Neural cell (in vitro differentiated cells): ENCODE results near the gene RNPEPL1. TPM values are rescaled to one million over a fixed set of nuclear protein-coding genes. Genes with fewer than 3 reads are reported as not detected.

Source experiments
- H2AFZ ChIP-seq: fragments of 200-600, 300-800 bp; sonication (generic), shearing (Covaris generic); 2 replicates; pipeline ENCODE4 v1.6.0; 2014; ENCODE audit warnings: low read depth, mild to moderate bottlenecking, antibody characterized with exemption, low read length, moderate library complexity
- H3F3A ChIP-seq: fragments of 200-600 bp; shearing (Covaris generic); 2 replicates; pipeline ENCODE4 v1.6.1; 2016; ENCODE audit warnings: mild to moderate bottlenecking, moderate library complexity, mixed read lengths, antibody characterized with exemption, low read length; ENCODE audit not compliant: insufficient read depth, poor library complexity, severe bottlenecking
- H3K27ac ChIP-seq: fragments of 200-600, 300-800 bp; sonication (generic), shearing (Covaris generic); 2 replicates; pipeline ENCODE4 v1.5.1; 2014; ENCODE audit warnings: mild to moderate bottlenecking, low read length, moderate library complexity
- H3K27me3 ChIP-seq: fragments of 300-800, 200-600 bp; sonication (generic), shearing (Covaris generic); 2 replicates; pipeline ENCODE4 v1.6.0; 2014; ENCODE audit warnings: mild to moderate bottlenecking, low read depth, low read length, moderate library complexity; ENCODE audit not compliant: insufficient read depth
- H3K36me3 ChIP-seq: fragments of 300-800, 200-600 bp; sonication (generic), shearing (Covaris generic); 2 replicates; pipeline ENCODE4 v1.5.1; 2014; ENCODE audit warnings: mild to moderate bottlenecking, antibody characterized with exemption, low read length, moderate library complexity; ENCODE audit not compliant: insufficient read depth
- H3K4me2 ChIP-seq: fragments of 300-800, 200-600 bp; sonication (generic), shearing (Covaris generic); 2 replicates; pipeline ENCODE4 v1.6.0; 2014; ENCODE audit warnings: mild to moderate bottlenecking, low read length
- H3K4me3 ChIP-seq: fragments of 300-800, 200-600 bp; sonication (generic), shearing (Covaris generic); 2 replicates; pipeline ENCODE4 v1.5.1; 2014; ENCODE audit warnings: mild to moderate bottlenecking, low read length, moderate library complexity
- H3K79me2 ChIP-seq: fragments of 200-600 bp; shearing (Covaris generic); replicated peaks from 2 replicates; pipeline ENCODE4 v1.6.0; 2014; ENCODE audit warnings: mild to moderate bottlenecking, low read length, moderate library complexity; ENCODE audit not compliant: insufficient read depth
- H3K9ac ChIP-seq: fragments of 300-800, 200-600 bp; sonication (generic), shearing (Covaris generic); 2 replicates; pipeline ENCODE4 v1.6.1; 2016; ENCODE audit warnings: mild to moderate bottlenecking, low read length, mixed read lengths
- H3K9me2 ChIP-seq: fragments of 200-600 bp; shearing (Covaris generic); 2 replicates; pipeline ENCODE4 v1.6.1; 2016; ENCODE audit warnings: mild to moderate bottlenecking, low read length, mixed read lengths; ENCODE audit not compliant: insufficient read depth
- H3K9me3 ChIP-seq: fragments of 200-600, 300-800 bp; sonication (generic), shearing (Covaris generic); 2 replicates; pipeline ENCODE4 v1.6.1; 2016; ENCODE audit warnings: mild to moderate bottlenecking, mixed run types, low read length, moderate library complexity, mixed read lengths
- H4K20me1 ChIP-seq: fragments of 200-600 bp; shearing (Covaris generic); 2 replicates; pipeline ENCODE4 v1.6.1; 2016; ENCODE audit warnings: mild to moderate bottlenecking, mixed run types; ENCODE audit not compliant: insufficient read depth
- CTCF ChIP-seq: fragments of 450-650 bp; IDR thresholded peaks from 2 replicates; pipeline ENCODE4 v1.5.1; 2014; ENCODE audit warnings: antibody characterized with exemption, mild to moderate bottlenecking, moderate library complexity; ENCODE audit not compliant: poor library complexity, severe bottlenecking
- EP300 ChIP-seq: fragments of 450-650 bp; conservative IDR thresholded peaks from 2 replicates; pipeline ENCODE4 v1.6.1; 2014; ENCODE audit warnings: antibody characterized with exemption, mild to moderate bottlenecking, moderate library complexity; ENCODE audit not compliant: poor library complexity, severe bottlenecking
- EZH2 ChIP-seq: fragments of 200-600, 300-800 bp; shearing (Covaris generic), sonication (generic); IDR thresholded peaks from 2 replicates; pipeline ENCODE4 v1.6.1; 2014; ENCODE audit warnings: antibody characterized with exemption, low read length, borderline replicate concordance, mild to moderate bottlenecking; ENCODE audit not compliant: insufficient read depth, poor library complexity, severe bottlenecking
- MXI1 ChIP-seq: fragments of 450-650 bp; conservative IDR thresholded peaks from 2 replicates; pipeline ENCODE4 v1.6.1; 2014; ENCODE audit warnings: antibody characterized with exemption, mild to moderate bottlenecking; ENCODE audit not compliant: poor library complexity, severe bottlenecking
- POLR2AphosphoS5 ChIP-seq: IDR thresholded peaks from 2 replicates; pipeline ENCODE4 v1.6.1; 2012
- RAD21 ChIP-seq: fragments of 450-650 bp; conservative IDR thresholded peaks from 2 replicates; pipeline ENCODE4 v1.6.1; 2014; ENCODE audit warnings: antibody characterized with exemption, mild to moderate bottlenecking, moderate library complexity
- REST ChIP-seq: IDR thresholded peaks from 2 replicates; pipeline ENCODE4 v1.6.1; 2012; ENCODE audit warnings: borderline replicate concordance
- SMC3 ChIP-seq: fragments of 450-650 bp; conservative IDR thresholded peaks from 2 replicates; pipeline ENCODE4 v1.6.1; 2014; ENCODE audit warnings: antibody characterized with exemption, mild to moderate bottlenecking, moderate library complexity; ENCODE audit not compliant: poor library complexity
- TAF1 ChIP-seq: IDR thresholded peaks from 2 replicates; pipeline ENCODE4 v1.6.1; 2012; ENCODE audit warnings: low read depth
- polyA plus RNA-seq: library from polyadenylated mRNA; depleted of rRNA; stranded (reverse); fragments of >200 nt; gene quantifications from 2 replicates; pipeline ENCODE4 v1.2.3, GENCODE V29; 2014

The RNPEPL1 gene
- polyA plus RNA-seq, 1 donor from 2014 or later = 16.1 TPM

GRCh38 chr2:240524963-240525718, 43.1 kb upstream of the RNPEPL1 start:
- H3K9me3 ChIP-seq = peaks cover 14% of the 10 kb centered on the region
- no peak for TF ChIP-seq CTCF
- TF ChIP-seq SMC3 = no peak
- no peak for TF ChIP-seq EZH2
- no peak for TF ChIP-seq TAF1
- no peaks in the 10 kb centered on the region for H4K20me1 ChIP-seq
- H3K4me3 ChIP-seq = no peak overlapping the region
- no peak overlapping the region for H2AFZ ChIP-seq
- H3K27ac ChIP-seq = no peak overlapping the region
- no peak overlapping the region for H3K9ac ChIP-seq
- no peaks in the 10 kb centered on the region for H3K79me2 ChIP-seq
- H3K4me2 ChIP-seq = no peak overlapping the region
- H3K9me2 ChIP-seq = no peaks in the 10 kb centered on the region
- peaks cover 4% of the 10 kb centered on the region for H3K36me3 ChIP-seq
- H3F3A ChIP-seq = no peaks in the 10 kb centered on the region
- peaks cover 3% of the 10 kb centered on the region for H3K27me3 ChIP-seq

GRCh38 chr2:240525802-240526201, 42.5 kb upstream of the RNPEPL1 start:
- Histone ChIP-seq H3K9me3 (peaks cover 14% of the 10 kb centered on the region), H4K20me1 (no peaks in the 10 kb centered on the region)

More at GRCh38 chr2:240525802-240526201, 42.5 kb upstream of the RNPEPL1 start:
- Histone ChIP-seq H3F3A (no peaks in the 10 kb centered on the region), H3K36me3 (peaks cover 4% of the 10 kb centered on the region), H3K9me2 (no peaks in the 10 kb centered on the region), H2AFZ (no peak overlapping the region), H3K79me2 (no peaks in the 10 kb centered on the region), H3K4me2 (no peak overlapping the region), H3K9ac (no peak overlapping the region), H3K27ac (no peak overlapping the region), H3K27me3 (no peaks in the 10 kb centered on the region), H3K4me3 (no peak overlapping the region)
- TF ChIP-seq REST = no peak
- no peak for TF ChIP-seq RAD21
- no peak for TF ChIP-seq MXI1
- no peak for TF ChIP-seq EZH2
- no peak for TF ChIP-seq POLR2AphosphoS5
- TF ChIP-seq SMC3 = no peak
- TF ChIP-seq TAF1 = no peak
- TF ChIP-seq CTCF = no peak
- no peak for TF ChIP-seq EP300
